ENCODE measurements around the gene DENND1A. TPM values are rescaled to one million over a fixed set of nuclear protein-coding genes. Genes with fewer than 3 reads are reported as not detected.
"Not testable (repeated sequence)": the region's sequence is repeated elsewhere in the genome, so short reads cannot be mapped to it uniquely, and the experiment has no call there.

The DENND1A gene
- total and polyA plus RNA-seq, 4 donors, result 7.9 to 22.0 (median 13.9) TPM

GRCh38 chr9:123947326-123947725, 17.4 kb upstream of the DENND1A start (continued):
- no peak for TF ChIP-seq RAD21 (IDR thresholded peaks at IDR 0.05)
- no peak for TF ChIP-seq GABPA (IDR thresholded peaks at IDR 0.05 in 1 of 2, conservative IDR thresholded peaks at IDR 0.05 in 1 of 2)
- no peak for TF ChIP-seq SP1 (IDR thresholded peaks at IDR 0.05)

DNA sequence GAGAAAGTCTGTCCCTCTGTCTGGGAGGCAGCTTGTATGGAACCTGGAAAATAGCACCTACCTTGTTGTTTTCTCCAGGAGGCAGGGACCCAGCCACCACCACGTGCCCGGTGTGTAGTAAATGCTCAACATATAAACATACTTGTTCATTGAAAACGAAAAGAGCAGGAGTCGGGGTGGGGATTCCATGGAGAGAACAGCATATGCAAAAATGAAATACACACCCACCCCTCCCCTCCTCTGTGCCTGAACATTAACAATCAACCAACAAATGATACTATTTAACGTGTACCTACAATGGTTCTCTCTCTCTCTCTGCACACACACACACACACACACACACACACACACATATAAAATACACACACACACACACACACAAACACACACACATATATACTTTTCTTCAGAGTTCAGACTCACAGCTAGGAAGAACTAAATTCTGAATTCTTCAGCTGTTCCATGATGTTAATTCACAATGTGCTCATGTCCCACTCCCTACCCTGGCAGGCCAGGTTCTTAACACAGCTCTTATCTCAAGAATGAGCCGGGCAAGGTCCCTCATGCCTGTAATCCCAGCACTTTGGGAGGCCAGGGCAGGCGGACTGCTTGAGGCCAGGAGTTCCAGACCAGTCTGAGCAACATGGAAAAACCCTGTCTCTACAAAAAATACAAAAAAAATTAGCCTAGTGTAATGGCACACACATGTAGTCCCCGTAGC, 16.3 kb upstream of the DENND1A start:
- DNase-seq (ENCODE audit: low spot score), result no peak
- Histone ChIP-seq H3K36me3 (ENCODE audit: control insufficient read depth in 4 of 4, insufficient read depth in 3 of 4, low read depth in 1 of 4, low read length in 3 of 4) (no peaks in the 10 kb centered on the region), H3K4me1 (ENCODE audit: control insufficient read depth in 4 of 4, insufficient read depth in 4 of 4, low read length in 3 of 4) (no peaks in the 10 kb centered on the region), H3K9ac (ENCODE audit: low read depth in 1 of 2, low read length in 2 of 2) (no peak overlapping the region), H3K27me3 (ENCODE audit: control insufficient read depth in 4 of 4, insufficient read depth in 4 of 4, low read length in 3 of 4) (no peaks in the 10 kb centered on the region), H3K4me3 (ENCODE audit: low read depth in 1 of 3, low read length in 3 of 3) (no peak overlapping the region), H3K27ac (ENCODE audit: low read depth in 1 of 2, low read length in 2 of 2) (no peak overlapping the region), H3K9me3 (ENCODE audit: control insufficient read depth in 4 of 4, low read length in 3 of 4) (no peaks in the 10 kb centered on the region)
- TF ChIP-seq CTCF (IDR thresholded peaks at IDR 0.05; ENCODE audit: low read depth, low read length, missing input control) (no peak), TAF1 (conservative IDR thresholded peaks at IDR 0.05) (no peak), NR2F2 (IDR thresholded peaks at IDR 0.05) (no peak), ATF3 (IDR thresholded peaks at IDR 0.05) (no peak), HNF4A (conservative IDR thresholded peaks at IDR 0.05) (no peak)
- WGBS, result 88% methylated on average over 8 of the region's 8 CpGs

DNA sequence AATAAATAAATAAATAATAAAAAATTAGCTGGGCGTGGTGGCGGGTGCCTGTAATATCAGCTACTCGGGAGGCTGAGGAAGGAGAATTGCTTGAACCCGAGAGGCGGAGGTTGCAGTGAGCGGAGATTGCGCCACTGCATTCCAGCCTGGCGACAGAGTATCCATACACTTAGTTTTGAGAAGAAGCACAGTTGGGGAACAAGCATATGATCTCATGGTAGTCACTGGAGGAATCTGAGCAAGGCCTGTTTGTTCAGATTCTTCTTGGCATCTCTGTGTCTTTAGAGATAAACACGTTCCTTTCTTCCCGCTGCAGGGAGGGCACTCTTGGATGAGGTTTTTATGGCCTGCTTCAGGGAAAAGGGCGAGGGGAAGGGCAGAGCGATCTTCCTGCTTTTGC, 15.6 kb upstream of the DENND1A start:
- Histone ChIP-seq H3K9me3 (ENCODE audit: control insufficient read depth in 4 of 4, low read length in 3 of 4) (no peaks in the 10 kb centered on the region), H3K4me3 (ENCODE audit: low read depth in 1 of 3, low read length in 3 of 3) (no peak overlapping the region), H3K27me3 (ENCODE audit: control insufficient read depth in 4 of 4, insufficient read depth in 4 of 4, low read length in 3 of 4) (no peaks in the 10 kb centered on the region), H3K4me1 (ENCODE audit: control insufficient read depth in 4 of 4, insufficient read depth in 4 of 4, low read length in 3 of 4) (no peaks in the 10 kb centered on the region), H3K9ac (ENCODE audit: low read depth in 1 of 2, low read length in 2 of 2) (no peak overlapping the region), H3K36me3 (ENCODE audit: control insufficient read depth in 4 of 4, insufficient read depth in 3 of 4, low read depth in 1 of 4, low read length in 3 of 4) (no peaks in the 10 kb centered on the region), H3K27ac (ENCODE audit: low read depth in 1 of 2, low read length in 2 of 2) (no peak overlapping the region)
- no peak for DNase-seq (ENCODE audit: low spot score)
- TF ChIP-seq HNF4A (conservative IDR thresholded peaks at IDR 0.05) (no peak), YY1 (IDR thresholded peaks at IDR 0.05) (no peak), REST (IDR thresholded peaks at IDR 0.05) (no peak), EGR1 (IDR thresholded peaks at IDR 0.05; ENCODE audit: low read depth in 2 of 2) (no peak), TAF1 (conservative IDR thresholded peaks at IDR 0.05) (no peak), HNF4G (IDR thresholded peaks at IDR 0.05) (no peak), RXRA (IDR thresholded peaks at IDR 0.05) (no peak), ATF3 (IDR thresholded peaks at IDR 0.05) (no peak), MAX (IDR thresholded peaks at IDR 0.05) (no peak), FOXA2 (IDR thresholded peaks at IDR 0.05) (no peak), GABPA (IDR thresholded peaks at IDR 0.05 in 1 of 2, conservative IDR thresholded peaks at IDR 0.05 in 1 of 2) (no peak), NR2F2 (IDR thresholded peaks at IDR 0.05) (no peak), SP1 (IDR thresholded peaks at IDR 0.05) (no peak)
- TF ChIP-seq, protein P1, sequence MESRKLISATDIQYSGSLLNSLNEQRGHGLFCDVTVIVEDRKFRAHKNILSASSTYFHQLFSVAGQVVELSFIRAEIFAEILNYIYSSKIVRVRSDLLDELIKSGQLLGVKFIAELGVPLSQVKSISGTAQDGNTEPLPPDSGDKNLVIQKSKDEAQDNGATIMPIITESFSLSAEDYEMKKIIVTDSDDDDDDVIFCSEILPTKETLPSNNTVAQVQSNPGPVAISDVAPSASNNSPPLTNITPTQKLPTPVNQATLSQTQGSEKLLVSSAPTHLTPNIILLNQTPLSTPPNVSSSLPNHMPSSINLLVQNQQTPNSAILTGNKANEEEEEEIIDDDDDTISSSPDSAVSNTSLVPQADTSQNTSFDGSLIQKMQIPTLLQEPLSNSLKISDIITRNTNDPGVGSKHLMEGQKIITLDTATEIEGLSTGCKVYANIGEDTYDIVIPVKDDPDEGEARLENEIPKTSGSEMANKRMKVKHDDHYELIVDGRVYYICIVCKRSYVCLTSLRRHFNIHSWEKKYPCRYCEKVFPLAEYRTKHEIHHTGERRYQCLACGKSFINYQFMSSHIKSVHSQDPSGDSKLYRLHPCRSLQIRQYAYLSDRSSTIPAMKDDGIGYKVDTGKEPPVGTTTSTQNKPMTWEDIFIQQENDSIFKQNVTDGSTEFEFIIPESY (IDR thresholded peaks at IDR 0.05), result no peak
- WGBS, result 90% methylated on average over 12 of the region's 12 CpGs

DNA sequence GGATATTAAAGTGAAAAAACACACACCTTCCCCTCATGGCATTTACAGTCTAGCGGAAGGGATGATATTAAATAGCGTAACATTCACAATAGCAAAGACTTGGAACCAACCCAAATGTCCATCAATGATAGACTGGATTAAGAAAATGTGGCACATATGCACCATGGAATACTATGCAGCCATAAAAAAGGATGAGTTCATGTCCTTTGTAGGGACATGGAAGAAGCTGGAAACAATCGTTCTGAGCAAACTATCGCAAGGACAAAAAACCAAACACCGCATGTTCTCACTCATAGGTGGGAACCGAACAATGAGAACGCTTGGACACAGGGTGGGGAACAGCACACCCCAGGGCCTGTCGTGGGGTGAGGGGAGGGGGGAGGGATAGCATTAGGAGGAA, 14.5 kb upstream of the DENND1A start:
- H3K9ac ChIP-seq (ENCODE audit: low read depth in 1 of 2, low read length in 2 of 2); H3K27me3 ChIP-seq (ENCODE audit: control insufficient read depth in 4 of 4, insufficient read depth in 4 of 4, low read length in 3 of 4); H3K4me3 ChIP-seq (ENCODE audit: low read depth in 1 of 3, low read length in 3 of 3); H3K9me3 ChIP-seq (ENCODE audit: control insufficient read depth in 4 of 4, low read length in 3 of 4); DNase-seq (ENCODE audit: low spot score); H3K4me1 ChIP-seq (ENCODE audit: control insufficient read depth in 4 of 4, insufficient read depth in 4 of 4, low read length in 3 of 4); H3K36me3 ChIP-seq (ENCODE audit: control insufficient read depth in 4 of 4, insufficient read depth in 3 of 4, low read depth in 1 of 4, low read length in 3 of 4); H3K27ac ChIP-seq (ENCODE audit: low read depth in 1 of 2, low read length in 2 of 2): not testable (repeated sequence)
- 94% methylated on average over 8 of the region's 8 CpGs for WGBS
